ENCODE measurements around the gene ASAP2. TPM values are rescaled to one million over a fixed set of nuclear protein-coding genes. Genes with fewer than 3 reads are reported as not detected.
A peak's percentile ranks its signal among the peaks of the same experiment; 100 is the strongest.

The ASAP2 gene
- total RNA-seq, 2 experiments from 2014 or later: 0.27 TPM; not detected in 1

GRCh38 chr2:9203876-9204275, 2.7 kb upstream of the ASAP2 start:
- H2AFZ ChIP-seq (ENCODE audit: low read length): no peak overlapping the region
- BruUV-seq (replicated peaks): no TSS peak
- H3K9me2 ChIP-seq (ENCODE audit: insufficient read depth, low read length): no peaks in the 10 kb centered on the region
- H3K4me1 ChIP-seq (ENCODE audit: insufficient read depth, low read length, poor library complexity, severe bottlenecking): peaks cover 6% of the 10 kb centered on the region
- no peaks in the 10 kb centered on the region for H3K9me3 ChIP-seq (ENCODE audit: low read length)
- POLR2A ChIA-PET: no interaction called here
- TF ChIP-seq CTCF (conservative IDR thresholded peaks at IDR 0.05; ENCODE audit: low read length): no peak
- no peak for TF ChIP-seq EZH2phosphoT487 (IDR thresholded peaks at IDR 0.05; ENCODE audit: borderline replicate concordance, low read depth, low read length)
- intact Hi-C loops (cut with micrococcal nuclease; ENCODE audit: unreplicated experiment): no loop called here
- H3K36me3 ChIP-seq (ENCODE audit: insufficient read depth, low read length): no peaks in the 10 kb centered on the region
- no peak overlapping the region for H3K4me2 ChIP-seq (ENCODE audit: low read length)
- H3K79me2 ChIP-seq (ENCODE audit: insufficient read depth, low read depth, low read length): no peaks in the 10 kb centered on the region
- no peak for DNase-seq (ENCODE audit: low spot score)
- CTCF ChIA-PET (ENCODE audit: unreplicated experiment): no interaction called here
- H3K27ac ChIP-seq (ENCODE audit: low read depth, low read length, poor library complexity, severe bottlenecking): no peak overlapping the region
- H3K4me3 ChIP-seq (ENCODE audit: low read depth, low read length, poor library complexity, severe bottlenecking): no peak overlapping the region
- no peaks in the 10 kb centered on the region for H4K20me1 ChIP-seq (ENCODE audit: insufficient read depth, low read length)

- CTCF ChIA-PET (ENCODE audit: unreplicated experiment): no interaction called here
- Histone ChIP-seq H3K27ac (ENCODE audit: low read depth, low read length, poor library complexity, severe bottlenecking) (no peak overlapping the region), H3K9me2 (ENCODE audit: insufficient read depth, low read length) (no peaks in the 10 kb centered on the region), H3K4me2 (ENCODE audit: low read length) (no peak overlapping the region), H3K36me3 (ENCODE audit: insufficient read depth, low read length) (no peaks in the 10 kb centered on the region), H3K4me3 (ENCODE audit: low read depth, low read length, poor library complexity, severe bottlenecking) (no peak overlapping the region), H3K9me3 (ENCODE audit: low read length) (no peaks in the 10 kb centered on the region), H4K20me1 (ENCODE audit: insufficient read depth, low read length) (no peaks in the 10 kb centered on the region), H3K4me1 (ENCODE audit: insufficient read depth, low read length, poor library complexity, severe bottlenecking) (peaks cover 6% of the 10 kb centered on the region), H2AFZ (ENCODE audit: low read length) (no peak overlapping the region), H3K79me2 (ENCODE audit: insufficient read depth, low read depth, low read length) (no peaks in the 10 kb centered on the region)
- TF ChIP-seq EZH2phosphoT487 (IDR thresholded peaks at IDR 0.05; ENCODE audit: borderline replicate concordance, low read depth, low read length) (0 out of 2 replicates have a peak, but pooled peaks have one; percentile 38), CTCF (conservative IDR thresholded peaks at IDR 0.05; ENCODE audit: low read length) (no peak)
- POLR2A ChIA-PET: interaction anchor here (0.6 to 1.2 kb wide), 4 partner anchors 9 to 99 kb away, joined by 3 to 5 read pairs (median 4); no protein-coding TSS in a partner anchor
- DNase-seq (ENCODE audit: low spot score): no peak
- no TSS peak for BruUV-seq (replicated peaks)
- intact Hi-C loops (cut with micrococcal nuclease; ENCODE audit: unreplicated experiment): loop anchor here (5.0 kb wide), 1 partner anchor 167 kb away; no protein-coding TSS in a partner anchor
These were observed 1.7 kb upstream of the ASAP2 start for GRCh38 chr2:9204939-9205338.

GRCh38 chr2:9205486-9205885, 1.1 kb upstream of the ASAP2 start:
- Histone ChIP-seq H3K4me1 (ENCODE audit: insufficient read depth, low read length, poor library complexity, severe bottlenecking) (peaks cover 6% of the 10 kb centered on the region), H3K4me3 (ENCODE audit: low read depth, low read length, poor library complexity, severe bottlenecking) (no peak overlapping the region), H3K27ac (ENCODE audit: low read depth, low read length, poor library complexity, severe bottlenecking) (no peak overlapping the region), H4K20me1 (ENCODE audit: insufficient read depth, low read length) (no peaks in the 10 kb centered on the region), H3K79me2 (ENCODE audit: insufficient read depth, low read depth, low read length) (no peaks in the 10 kb centered on the region), H3K9me2 (ENCODE audit: insufficient read depth, low read length) (no peaks in the 10 kb centered on the region), H3K4me2 (ENCODE audit: low read length) (no peak overlapping the region), H3K9me3 (ENCODE audit: low read length) (no peaks in the 10 kb centered on the region), H2AFZ (ENCODE audit: low read length) (no peak overlapping the region), H3K36me3 (ENCODE audit: insufficient read depth, low read length) (no peaks in the 10 kb centered on the region)
- no peak for TF ChIP-seq EZH2phosphoT487 (IDR thresholded peaks at IDR 0.05; ENCODE audit: borderline replicate concordance, low read depth, low read length)
- no peak for TF ChIP-seq CTCF (conservative IDR thresholded peaks at IDR 0.05; ENCODE audit: low read length)
- BruUV-seq (replicated peaks): no TSS peak
- ChIA-PET POLR2A (interaction anchor here (0.6 to 1.2 kb wide), 2 partner anchors 11 to 18 kb away, joined by 3 to 4 read pairs; no protein-coding TSS in a partner anchor), CTCF (ENCODE audit: unreplicated experiment) (no interaction called here)
- intact Hi-C loops (cut with micrococcal nuclease; ENCODE audit: unreplicated experiment): loop anchor here (5.0 kb wide), 1 partner anchor 167 kb away; no protein-coding TSS in a partner anchor
- DNase-seq (ENCODE audit: low spot score): no peak
